A673 (cell line): ENCODE measurements around the gene LPO.

Source experiments
- CTCF ChIP-seq: fragments of 300-800, 200-600 bp; sonication (generic); conservative IDR thresholded peaks from 2 replicates; pipeline ENCODE4 v1.5.1; 2017; ENCODE audit warnings: low read depth, mild to moderate bottlenecking, antibody characterized with exemption, low read length, moderate library complexity, mixed read lengths
- EZH2 ChIP-seq: fragments of 200-600 bp; sonication (generic); IDR thresholded peaks from 2 replicates; pipeline ENCODE4 v1.6.1; 2017; ENCODE audit warnings: borderline replicate concordance, low read depth, mild to moderate bottlenecking, mixed read lengths, antibody characterized with exemption, low read length; ENCODE audit not compliant: poor library complexity, severe bottlenecking

DNA sequence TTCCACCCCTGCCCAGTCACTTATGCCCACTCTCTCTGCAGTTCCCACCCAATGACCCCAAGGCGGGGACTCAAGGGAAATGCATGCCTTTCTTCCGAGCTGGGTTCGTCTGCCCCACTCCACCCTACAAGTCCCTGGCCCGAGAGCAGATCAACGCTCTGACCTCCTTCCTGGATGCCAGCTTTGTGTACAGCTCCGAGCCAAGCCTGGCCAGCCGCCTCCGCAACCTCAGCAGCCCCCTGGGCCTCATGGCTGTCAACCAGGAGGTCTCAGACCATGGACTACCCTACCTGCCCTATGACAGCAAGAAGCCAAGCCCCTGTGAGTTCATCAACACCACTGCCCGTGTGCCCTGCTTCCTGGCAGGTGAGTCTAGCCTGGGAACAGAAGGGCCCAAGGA, 13.8 kb downstream of the LPO start:
- no peak for TF ChIP-seq EZH2
- TF ChIP-seq CTCF, result no peak
